DMS79 treated with DMSO at 0.1 percent for 48 hours (cell line): ENCODE results near the gene NT5DC3.
A peak's percentile ranks its signal among the peaks of the same experiment; 100 is the strongest.

Experiments used
- DNase-seq: peaks from one replicate; lab custom pipeline; 2025; lab: John Stamatoyannopoulos, UW

Gene NT5DC3

GRCh38 chr12:103751171-103751570, 89.9 kb downstream of the NT5DC3 start:
- no peak for DNase-seq

- no peak for DNase-seq
These were observed 92.2 kb downstream of the NT5DC3 start for GRCh38 chr12:103748875-103749274.

GRCh38 chr12:103748002-103748401, 93.0 kb downstream of the NT5DC3 start:
- no peak for DNase-seq

GRCh38 chr12:103745962-103746361, 95.1 kb downstream of the NT5DC3 start:
- DNase-seq, result no peak

GRCh38 chr12:103743788-103744187, 97.2 kb downstream of the NT5DC3 start:
- DNase-seq, result no peak

- DNase-seq, result peak; percentile 79
These were observed 98.6 kb downstream of the NT5DC3 start for GRCh38 chr12:103742349-103742932.

GRCh38 chr12:103737881-103738280, 103.2 kb downstream of the NT5DC3 start:
- DNase-seq, result no peak

GRCh38 chr12:103736572-103736971, 104.5 kb downstream of the NT5DC3 start:
- no peak for DNase-seq

- DNase-seq, result no peak
These were observed 105.7 kb downstream of the NT5DC3 start for GRCh38 chr12:103735291-103735690.

GRCh38 chr12:103734863-103735262, 106.2 kb downstream of the NT5DC3 start:
- no peak for DNase-seq

GRCh38 chr12:103731539-103731938, 109.5 kb downstream of the NT5DC3 start:
- DNase-seq, result no peak

GRCh38 chr12:103729499-103729898, 111.5 kb downstream of the NT5DC3 start:
- no peak for DNase-seq

- no peak for DNase-seq
These were observed 112.7 kb downstream of the NT5DC3 start for GRCh38 chr12:103728323-103728722.

- DNase-seq, result no peak
These were observed 113.4 kb downstream of the NT5DC3 start for GRCh38 chr12:103727638-103728037.

- DNase-seq, result no peak
These were observed 115.6 kb downstream of the NT5DC3 start for GRCh38 chr12:103725398-103725797.
